Endothelial cell of umbilical vein (primary cell): ENCODE data around the gene OVOL3. TPM values are rescaled to one million over a fixed set of nuclear protein-coding genes. Genes with fewer than 3 reads are reported as not detected.

Experiments used
- BruUV-seq: library from RNA; stranded (reverse); fragments of 400-500 nt; replicated peaks from 2 replicates; lab custom pipeline; 2021; lab: Mats Ljungman, UMichigan
- CTCF ChIA-PET: fragments of 300-600, 350-600 bp; sonication (Branson Sonifier 250); formaldehyde crosslinking; loops from one replicate; lab custom pipeline; 2021; ENCODE audit warnings: antibody characterized with exemption, inconsistent platforms; lab: Charles Lee
- POLR2A ChIA-PET: fragments of 300-600, 350-600 bp; sonication (Branson Sonifier 250); formaldehyde crosslinking; loops from one replicate; lab custom pipeline; 2021; ENCODE audit warnings: antibody characterized with exemption, inconsistent platforms; lab: Charles Lee
- DNase-seq: peaks from one replicate; pipeline ENCODE4 v3.0.0-alpha.2; 2011; ENCODE audit warnings: low read depth, low spot score
- FAIRE-seq: peaks from 2 replicates; lab custom pipeline; 2011; peaks lifted over from hg19 to GRCh38; lab: Jason Lieb, UNC
- H2AFZ ChIP-seq: 2 replicates; pipeline ENCODE4 v1.6.0; 2012; ENCODE audit warnings: low read depth, low read length, control low read depth, inconsistent platforms
- H3K27ac ChIP-seq: 2 replicates; pipeline ENCODE4 v1.5.1; 2011; ENCODE audit warnings: low read depth, mild to moderate bottlenecking, control low read depth, low read length, moderate library complexity; ENCODE audit not compliant: insufficient read depth
- H3K27me3 ChIP-seq, 2 experiments: 2 replicates each; pipeline versions ENCODE4 v1.6.0 to v1.6.1; 2011; ENCODE audit warnings: low read length in 2 of 2, mixed read lengths in 1 of 2; ENCODE audit not compliant: control insufficient read depth in 2 of 2, insufficient read depth in 2 of 2
- H3K36me3 ChIP-seq, 2 experiments: 2 replicates in 1 of 2; 3 replicates in 1 of 2; pipeline ENCODE4 v1.5.1; 2011; ENCODE audit warnings: low read length in 2 of 2, mild to moderate bottlenecking in 1 of 2, moderate library complexity in 1 of 2; ENCODE audit not compliant: control insufficient read depth in 2 of 2, insufficient read depth in 2 of 2; ENCODE audit errors: extremely low read depth in 1 of 2
- H3K4me1 ChIP-seq: 3 replicates; pipeline ENCODE4 v1.5.1; 2011; ENCODE audit warnings: mild to moderate bottlenecking, low read length; ENCODE audit not compliant: control insufficient read depth, insufficient read depth; ENCODE audit errors: extremely low read depth
- H3K4me2 ChIP-seq: 2 replicates; pipeline ENCODE4 v1.6.1; 2011; ENCODE audit warnings: low read length, control low read depth, mixed read lengths; ENCODE audit not compliant: insufficient read depth
- H3K4me3 ChIP-seq, 3 experiments: fragments of 200-600 bp in 1 of 3; sonication (generic), shearing (Covaris generic) in 1 of 3; replicated peaks in 1 of 3; 2 replicates each; pipeline ENCODE4 v1.5.1; 2011 to 2016; ENCODE audit warnings: control low read depth in 3 of 3, low read length in 3 of 3, mild to moderate bottlenecking in 2 of 3, inconsistent platforms in 1 of 3, low read depth in 1 of 3, moderate library complexity in 1 of 3; ENCODE audit not compliant: insufficient read depth in 1 of 3
- H3K79me2 ChIP-seq: 2 replicates; pipeline ENCODE4 v1.6.0; 2012; ENCODE audit warnings: low read length, inconsistent platforms; ENCODE audit not compliant: control insufficient read depth, insufficient read depth
- H3K9ac ChIP-seq: replicated peaks from 2 replicates; pipeline ENCODE3; 2011; ENCODE audit warnings: low read length, control low read depth; ENCODE audit not compliant: insufficient read depth; ENCODE audit errors: extremely low read depth
- H3K9me1 ChIP-seq: replicated peaks from 3 replicates; pipeline ENCODE4 v1.6.0; 2011; ENCODE audit warnings: mild to moderate bottlenecking, low read length; ENCODE audit not compliant: control insufficient read depth, insufficient read depth; ENCODE audit errors: extremely low read depth
- H3K9me3 ChIP-seq: replicated peaks from 2 replicates; pipeline ENCODE4 v1.5.1; 2012; ENCODE audit warnings: low read length, inconsistent platforms; ENCODE audit not compliant: control insufficient read depth, insufficient read depth
- H4K20me1 ChIP-seq: replicated peaks from 2 replicates; pipeline ENCODE3; 2011; ENCODE audit warnings: mild to moderate bottlenecking, low read length; ENCODE audit not compliant: control insufficient read depth, insufficient read depth; ENCODE audit errors: extremely low read depth
- CTCF ChIP-seq, 2 donors: IDR thresholded peaks; 1 replicate in 1 of 2; 2 replicates in 1 of 2; pipeline ENCODE4 v1.5.1; 2011; ENCODE audit warnings: low read length in 2 of 2, mild to moderate bottlenecking in 2 of 2, moderate library complexity in 2 of 2, control low read depth in 1 of 2, inconsistent platforms in 1 of 2, low read depth in 1 of 2; ENCODE audit not compliant: insufficient read depth in 1 of 2; ENCODE audit errors: extremely low read depth in 1 of 2
- EZH2 ChIP-seq: IDR thresholded peaks from 2 replicates; pipeline ENCODE4 v1.6.1; 2012; ENCODE audit warnings: borderline replicate concordance, low read depth, mild to moderate bottlenecking, moderate library complexity, low read length, inconsistent platforms; ENCODE audit not compliant: severe bottlenecking
- FOS ChIP-seq: IDR thresholded peaks from 2 replicates; pipeline ENCODE4 v1.6.1; 2011; ENCODE audit warnings: mild to moderate bottlenecking, low read length, moderate library complexity, borderline replicate concordance; ENCODE audit not compliant: insufficient read depth
- GATA2 ChIP-seq: IDR thresholded peaks from 2 replicates; pipeline ENCODE4 v1.7.0; 2011; ENCODE audit warnings: low read depth, mild to moderate bottlenecking, moderate library complexity, mixed read lengths, low read length; ENCODE audit not compliant: insufficient read length, insufficient read depth
- JUN ChIP-seq: IDR thresholded peaks from 2 replicates; pipeline ENCODE4 v1.6.1; 2011; ENCODE audit warnings: borderline replicate concordance, low read depth; ENCODE audit not compliant: insufficient read length, insufficient read depth
- MYC ChIP-seq: IDR thresholded peaks from one replicate; pipeline ENCODE4 v1.6.1; 2011; ENCODE audit warnings: mild to moderate bottlenecking, low read depth, low read length
- POLR2A ChIP-seq: IDR thresholded peaks from 2 replicates; pipeline ENCODE4 v1.6.1; 2012; ENCODE audit warnings: low read depth, mild to moderate bottlenecking, control low read depth, low read length
- POLR2AphosphoS5 ChIP-seq: IDR thresholded peaks from 2 replicates; pipeline ENCODE4 v1.6.1; 2012; ENCODE audit warnings: low read depth, mild to moderate bottlenecking, control low read depth, low read length, moderate library complexity; ENCODE audit not compliant: insufficient read depth
- dilution Hi-C: fragments of 300-500 bp; cut with MboI; formaldehyde crosslinking; loops from one replicate; pipeline ENCODE4 v1.15.0; 2019; ENCODE audit warnings: low sequenced_read_pairs; ENCODE audit not compliant: extremely low pct_ligation_motif_present
- intact Hi-C: fragments of 100-400 bp; cut with micrococcal nuclease; formaldehyde crosslinking; loops from one replicate; pipeline ENCODE4 v1.10.0; 2022
- polyA plus RNA-seq, 4 experiments: library from polyadenylated mRNA; depleted of rRNA in 3 of 4; stranded (reverse) in 3 of 4; unstranded in 1 of 4; fragments of >200 nt; gene quantifications; 2 replicates each; pipeline versions ENCODE4 v1.2.1 to v1.2.3, GENCODE V29; 2011 to 2012; ENCODE audit warnings: missing spikeins in 1 of 4
- total RNA-seq: library from RNA; stranded (reverse); gene quantifications from 2 replicates; pipeline ENCODE4 v1.2.3, GENCODE V29; 2021
- TF ChIP-seq, protein P1 (sequence below): IDR thresholded peaks from 2 replicates; pipeline ENCODE4 v1.6.1; 2011; ENCODE audit not compliant: insufficient read depth, insufficient read length

OVOL3 gene
- total and polyA plus RNA-seq, 2 donors (not counting 3 experiments of a cell fraction or from before 2014, with no cell fraction given) = not detected

- H3K27ac ChIP-seq = no peak overlapping the region
- ChIA-PET CTCF (no interaction called here), POLR2A (interaction anchor here (0.7 kb wide), 1 partner anchor 36 kb away, joined by 6 read pairs; no protein-coding TSS in a partner anchor)
- H3K36me3 ChIP-seq = peaks cover 3% of the 10 kb centered on the region in 2 experiments
- H3K4me1 ChIP-seq = no peaks in the 10 kb centered on the region
- H3K9me1 ChIP-seq = no peaks in the 10 kb centered on the region
- H3K79me2 ChIP-seq = no peaks in the 10 kb centered on the region
- no peaks in the 10 kb centered on the region for H4K20me1 ChIP-seq
- H3K27me3 ChIP-seq = no peaks in the 10 kb centered on the region
- BruUV-seq = no TSS peak
- DNase-seq (peak; percentile 11), FAIRE-seq (no peak)
- dilution Hi-C loops = no loop called here
- H3K4me3 ChIP-seq = no peak overlapping the region
- no peak overlapping the region for H3K4me2 ChIP-seq
- intact Hi-C loops = no loop called here
- H2AFZ ChIP-seq = no peak overlapping the region
- no peak overlapping the region for H3K9ac ChIP-seq
- TF ChIP-seq FOS (no peak), POLR2A (no peak), MYC (no peak), JUN (no peak), EZH2 (no peak)
- TF ChIP-seq, protein P1, sequence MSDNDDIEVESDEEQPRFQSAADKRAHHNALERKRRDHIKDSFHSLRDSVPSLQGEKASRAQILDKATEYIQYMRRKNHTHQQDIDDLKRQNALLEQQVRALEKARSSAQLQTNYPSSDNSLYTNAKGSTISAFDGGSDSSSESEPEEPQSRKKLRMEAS = no peak
- no peaks in the 10 kb centered on the region for H3K9me3 ChIP-seq
Measured at GRCh38 chr19:36097036-36097435, 13.9 kb upstream of the OVOL3 start.

GRCh38 chr19:36099166-36099785, 11.7 kb upstream of the OVOL3 start:
- H3K4me2 ChIP-seq = no peak overlapping the region

More at GRCh38 chr19:36099166-36099785, 11.7 kb upstream of the OVOL3 start:
- no peaks in the 10 kb centered on the region for H4K20me1 ChIP-seq
- FAIRE-seq = no peak
- no peak overlapping the region for H3K27ac ChIP-seq
- H3K27me3 ChIP-seq = no peaks in the 10 kb centered on the region
- no peaks in the 10 kb centered on the region for H3K4me1 ChIP-seq
- POLR2A ChIA-PET = no interaction called here
- H3K4me3 ChIP-seq = no peak overlapping the region
- H3K36me3 ChIP-seq = peaks cover 3 to 9% of the 10 kb centered on the region in 2 experiments
- dilution Hi-C loops = no loop called here
- no peaks in the 10 kb centered on the region for H3K9me1 ChIP-seq
- no peak for TF ChIP-seq POLR2A
- TF ChIP-seq JUN = no peak
- no peak for TF ChIP-seq MYC
- TF ChIP-seq CTCF (IDR thresholded peaks at IDR 0.05; ENCODE audit: extremely low read depth in 1 of 2, insufficient read depth in 1 of 2, low read depth in 1 of 2, low read length in 2 of 2) = no peak
- no peak for TF ChIP-seq POLR2AphosphoS5
- no peak for TF ChIP-seq FOS
- TF ChIP-seq EZH2 = no peak
- no peak for TF ChIP-seq GATA2
- TF ChIP-seq, protein P1 = no peak
- H3K79me2 ChIP-seq = no peaks in the 10 kb centered on the region
- no peak for DNase-seq
- no peak overlapping the region for H3K9ac ChIP-seq
- intact Hi-C loops = no loop called here
- no peaks in the 10 kb centered on the region for H3K9me3 ChIP-seq
- BruUV-seq = no TSS peak
- CTCF ChIA-PET = no interaction called here
- H2AFZ ChIP-seq = no peak overlapping the region
